Measurements from ENCODE around the gene CTSA.
"Not testable (repeated sequence)": the region's sequence is repeated elsewhere in the genome, so short reads cannot be mapped to it uniquely, and the experiment has no call there.

Gene CTSA

GRCh38 chr20:45892828-45893500, 1.8 kb downstream of the CTSA start:
- DNase-seq (ENCODE audit: extremely low read depth in 1 of 2, low read depth in 1 of 2), result peak in 1 of 2 donors; percentile 33

DNA sequence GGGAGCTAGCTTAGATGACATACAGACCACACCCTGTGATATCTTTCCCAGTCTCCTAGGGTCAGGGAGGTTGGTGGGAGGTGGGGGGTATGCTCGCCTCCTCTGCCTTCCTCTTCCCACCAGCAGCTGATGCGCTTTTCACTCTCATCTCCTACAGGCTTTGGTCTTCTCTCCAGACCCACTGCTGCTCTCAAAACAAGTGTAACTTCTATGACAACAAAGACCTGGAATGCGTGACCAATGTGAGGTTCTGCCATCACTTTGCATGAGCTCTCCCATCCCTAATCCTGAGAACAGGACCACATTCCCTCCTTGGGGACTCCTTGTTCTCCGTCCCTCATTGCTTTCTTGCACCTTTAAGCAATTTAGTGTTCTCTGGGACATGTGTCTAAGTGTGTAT, 2.7 kb downstream of the CTSA start:
- DNase-seq (ENCODE audit: extremely low read depth in 1 of 2, low read depth in 1 of 2), result no peak

- no peak for DNase-seq (ENCODE audit: extremely low read depth in 1 of 2, low read depth in 1 of 2)
These were observed 3.7 kb downstream of the CTSA start for GRCh38 chr20:45894797-45895196.

- no peak for DNase-seq (ENCODE audit: extremely low read depth in 1 of 2, low read depth in 1 of 2)
These were observed 5.6 kb downstream of the CTSA start for GRCh38 chr20:45896641-45897161.

DNA sequence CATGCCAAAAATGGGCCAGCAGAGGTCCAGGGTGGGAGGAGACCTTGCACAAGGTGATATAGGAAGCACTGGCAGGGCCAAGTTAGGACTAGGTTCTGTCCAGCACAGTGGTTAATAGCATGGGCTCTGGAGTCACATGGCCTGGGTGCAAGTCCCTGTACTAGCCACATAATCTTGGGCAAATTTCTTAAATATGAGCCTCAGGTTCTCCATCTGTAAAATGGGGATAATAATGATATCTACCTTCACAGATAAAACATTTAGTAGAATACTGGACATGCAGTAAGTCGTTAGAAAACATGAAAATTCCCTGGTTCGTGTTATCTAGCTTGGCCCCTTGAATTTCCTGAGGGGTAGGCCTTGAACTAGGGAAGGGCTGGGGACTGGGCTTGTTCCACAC, 6.2 kb downstream of the CTSA start:
- DNase-seq (ENCODE audit: extremely low read depth in 1 of 2, low read depth in 1 of 2), result no peak

GRCh38 chr20:45897692-45898091, 6.6 kb downstream of the CTSA start:
- no peak for DNase-seq (ENCODE audit: extremely low read depth in 1 of 2, low read depth in 1 of 2)

DNA sequence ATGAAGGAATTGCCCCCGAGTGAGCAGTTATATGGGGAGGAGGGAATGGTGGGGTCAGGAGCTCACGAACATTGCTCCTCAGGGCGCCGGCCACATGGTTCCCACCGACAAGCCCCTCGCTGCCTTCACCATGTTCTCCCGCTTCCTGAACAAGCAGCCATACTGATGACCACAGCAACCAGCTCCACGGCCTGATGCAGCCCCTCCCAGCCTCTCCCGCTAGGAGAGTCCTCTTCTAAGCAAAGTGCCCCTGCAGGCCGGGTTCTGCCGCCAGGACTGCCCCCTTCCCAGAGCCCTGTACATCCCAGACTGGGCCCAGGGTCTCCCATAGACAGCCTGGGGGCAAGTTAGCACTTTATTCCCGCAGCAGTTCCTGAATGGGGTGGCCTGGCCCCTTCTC, 7.2 kb downstream of the CTSA start:
- DNase-seq (ENCODE audit: extremely low read depth in 1 of 2, low read depth in 1 of 2), result no peak

DNA sequence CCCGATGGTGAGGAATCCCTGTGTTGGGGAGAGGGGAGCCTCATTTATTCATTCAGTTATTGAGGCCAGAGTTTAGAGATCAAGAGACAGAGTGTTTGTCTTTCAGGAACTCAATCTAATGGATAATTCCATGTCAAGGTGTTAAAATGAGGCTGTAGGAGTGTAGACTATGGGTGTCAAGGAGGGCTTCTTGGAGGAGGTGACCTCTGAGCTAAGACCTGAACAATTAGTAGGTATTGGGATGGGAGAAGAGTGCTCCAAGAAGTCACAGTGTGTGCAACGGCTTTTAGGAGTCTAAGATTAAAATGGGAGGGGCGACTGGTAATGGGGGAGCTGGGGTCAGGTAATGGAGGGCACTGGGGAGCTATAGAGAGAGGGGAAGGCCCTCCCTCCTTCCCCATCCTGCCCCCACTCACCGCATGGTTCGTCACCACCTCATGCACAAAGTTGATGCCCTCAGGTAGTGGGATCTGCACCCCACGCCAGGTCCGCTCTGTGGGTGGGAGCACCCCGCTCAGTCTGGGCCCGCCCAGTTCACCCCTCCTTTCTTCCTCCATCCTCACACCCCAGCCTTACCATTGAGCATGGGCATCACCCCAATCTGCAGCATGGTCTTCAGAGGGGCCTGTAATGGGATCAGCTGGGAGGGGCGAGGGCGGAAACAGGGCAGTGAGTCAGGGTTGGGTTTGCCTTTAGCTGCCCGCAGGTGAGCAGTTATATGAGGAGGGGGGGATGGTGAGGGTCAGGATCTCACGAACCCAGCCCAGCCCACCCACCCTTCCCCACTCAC, 8.1 kb downstream of the CTSA start:
- no peak for DNase-seq (ENCODE audit: extremely low read depth in 1 of 2, low read depth in 1 of 2)

- not testable (repeated sequence) for DNase-seq (ENCODE audit: extremely low read depth in 1 of 2, low read depth in 1 of 2)
These were observed 10.2 kb downstream of the CTSA start for GRCh38 chr20:45901332-45901731.

- no peak for DNase-seq (ENCODE audit: extremely low read depth in 1 of 2, low read depth in 1 of 2)
These were observed 11.1 kb downstream of the CTSA start for GRCh38 chr20:45902199-45902701.

DNA sequence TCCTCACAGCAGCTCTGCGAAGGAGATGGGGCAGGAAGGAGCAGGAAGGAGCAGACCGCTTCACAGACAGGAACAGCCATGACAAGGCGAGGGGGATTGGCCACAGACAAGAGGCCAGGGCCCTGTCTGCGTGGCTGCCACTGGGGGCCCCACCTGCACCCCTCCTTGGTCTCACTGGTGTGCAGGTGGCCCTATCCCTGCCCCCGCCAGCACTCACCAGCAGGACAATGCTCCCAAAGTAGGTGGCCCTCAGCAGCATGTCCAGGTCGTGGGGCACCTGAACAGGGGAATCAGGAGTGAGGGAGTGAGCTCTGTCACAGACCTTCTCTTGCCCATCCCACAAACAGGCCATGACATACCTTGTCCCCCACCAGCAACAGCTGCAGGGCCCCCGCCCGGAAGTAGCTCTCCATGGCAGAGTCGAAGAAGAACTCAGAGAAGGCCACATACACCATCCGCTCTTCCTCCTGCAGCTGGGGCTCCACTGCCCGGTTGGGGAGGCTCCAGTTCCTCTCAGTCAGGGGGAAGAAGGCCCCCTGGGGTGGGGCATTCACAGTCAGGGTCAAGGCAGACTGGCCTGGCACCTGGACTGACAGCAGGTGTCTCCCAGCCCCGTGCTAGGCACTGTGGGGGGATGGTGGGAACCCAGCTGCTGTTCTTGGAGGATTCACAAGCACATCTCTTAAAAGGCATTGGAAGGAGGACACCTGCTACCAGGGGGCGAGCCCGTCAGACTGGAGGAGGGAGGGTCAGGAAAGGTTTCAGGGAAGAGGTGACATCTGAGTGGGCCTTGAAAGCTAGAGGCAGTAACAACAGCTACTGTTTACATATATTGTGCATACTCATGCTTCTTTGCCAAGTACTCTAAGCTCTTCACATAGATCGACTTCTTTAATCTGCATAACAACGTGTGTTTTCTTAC, 13.7 kb downstream of the CTSA start:
- DNase-seq (ENCODE audit: extremely low read depth in 1 of 2, low read depth in 1 of 2), result no peak

- DNase-seq (ENCODE audit: extremely low read depth in 1 of 2, low read depth in 1 of 2), result no peak
These were observed 14.5 kb downstream of the CTSA start for GRCh38 chr20:45905505-45906079.

DNA sequence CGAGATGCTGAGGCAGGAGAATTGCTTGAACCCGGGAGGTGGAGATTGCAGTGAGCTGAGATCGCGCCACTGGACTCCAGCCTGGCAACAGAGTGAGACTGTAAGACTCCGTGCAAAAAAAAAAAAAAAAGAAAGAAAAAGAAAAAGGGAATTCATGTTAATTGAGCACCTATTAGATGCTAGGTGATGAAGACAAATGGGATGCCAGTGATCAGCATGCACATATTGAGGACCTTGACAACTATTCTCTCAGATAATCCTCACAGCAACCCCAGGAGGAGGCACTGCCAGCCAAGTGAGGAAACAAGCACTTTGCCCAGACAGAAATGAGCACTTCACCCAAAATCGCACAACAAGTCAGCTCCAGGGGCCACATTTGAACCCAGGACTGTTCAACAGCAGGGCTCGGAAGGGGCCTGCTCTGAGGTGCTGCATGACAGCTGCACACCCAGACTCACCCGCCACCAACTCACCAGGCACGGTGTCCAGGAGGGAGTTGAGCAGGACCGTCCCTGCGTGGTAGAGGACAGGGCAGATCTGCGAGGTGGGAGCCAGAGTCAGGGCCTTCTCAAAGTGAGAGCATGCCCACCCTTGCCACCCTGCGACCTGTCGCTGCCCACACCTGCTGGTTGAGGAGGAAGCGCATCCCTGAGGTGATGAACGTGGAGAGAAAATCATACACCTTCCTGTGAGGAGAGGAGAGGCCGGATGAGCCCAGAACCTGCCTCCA, 16.2 kb downstream of the CTSA start:
- no peak for DNase-seq (ENCODE audit: extremely low read depth in 1 of 2, low read depth in 1 of 2)

DNA sequence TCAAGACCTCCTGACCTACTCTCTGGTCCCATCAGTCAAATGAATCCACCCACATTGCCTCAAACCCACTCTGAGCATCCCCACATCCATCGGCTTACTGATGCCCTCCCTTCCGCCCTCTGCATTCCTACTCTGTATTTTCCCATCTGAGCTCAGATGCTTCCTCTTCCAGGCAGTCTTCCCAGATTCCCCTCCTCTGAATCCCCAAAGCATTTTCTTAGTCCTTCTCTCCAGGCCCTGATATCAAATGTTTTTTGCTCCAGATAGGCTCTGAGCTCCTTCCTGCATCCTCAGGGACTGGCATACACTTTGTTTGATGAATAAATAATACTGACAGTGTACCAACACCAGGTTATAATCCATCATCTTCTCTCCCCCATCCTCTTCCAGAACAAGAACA, 16.9 kb downstream of the CTSA start:
- no peak for DNase-seq (ENCODE audit: extremely low read depth in 1 of 2, low read depth in 1 of 2)

GRCh38 chr20:45909336-45909808, 18.2 kb downstream of the CTSA start:
- DNase-seq (ENCODE audit: extremely low read depth in 1 of 2, low read depth in 1 of 2), result no peak

GRCh38 chr20:45909817-45910669, 18.9 kb downstream of the CTSA start:
- DNase-seq (ENCODE audit: extremely low read depth in 1 of 2, low read depth in 1 of 2), result no peak

DNA sequence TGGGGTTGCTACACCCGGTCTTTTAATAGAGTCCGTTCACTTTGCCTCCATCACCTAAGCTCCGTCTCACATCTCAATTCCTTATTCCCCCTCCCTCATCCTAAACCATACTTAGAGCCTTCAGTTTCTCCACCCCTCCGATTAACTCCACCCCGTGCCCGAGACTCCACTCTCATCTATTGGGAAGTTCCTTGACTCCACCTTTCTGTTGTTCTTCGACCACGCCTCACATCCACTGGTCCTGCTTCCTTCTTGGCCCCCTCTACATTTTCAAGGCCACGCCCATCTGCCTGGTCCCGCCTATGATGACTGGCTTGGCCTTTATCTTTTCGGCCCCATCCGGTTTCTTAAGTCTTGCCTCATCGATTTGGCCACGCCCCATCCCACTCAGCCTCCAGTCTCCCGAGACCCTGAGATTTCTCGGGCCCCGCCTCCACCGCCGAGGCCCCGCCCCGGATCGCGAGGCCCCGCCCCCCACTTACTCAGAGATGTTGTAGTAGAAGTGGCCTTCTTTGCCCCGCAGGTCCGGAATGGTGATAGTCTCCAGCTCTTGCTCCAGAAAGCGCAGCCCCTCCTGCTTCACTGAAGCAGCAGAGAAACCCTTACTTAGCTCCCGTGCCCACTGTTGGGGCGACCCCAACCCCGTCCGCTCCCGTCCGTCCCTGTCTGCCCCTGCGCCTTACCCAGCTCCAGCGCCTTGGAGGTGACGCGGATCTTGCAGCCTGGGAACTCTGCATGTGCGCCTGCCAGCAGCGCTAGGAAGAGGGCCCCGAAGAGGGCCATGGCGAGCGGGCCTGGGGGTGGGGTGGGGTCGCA, 19.7 kb downstream of the CTSA start:
- DNase-seq (ENCODE audit: extremely low read depth in 1 of 2, low read depth in 1 of 2), result peak; percentile 92 to 98

Measured in stimulated activated CD8-positive, alpha-beta memory T cell treated with anti-CD3 and anti-CD28 coated beads, Interleukin-7, amount 100 ng/mL, for 48 hours (primary cell).